ENCODE results near the gene ORC1.
"Not testable (repeated sequence)": the region's sequence is repeated elsewhere in the genome, so short reads cannot be mapped to it uniquely, and the experiment has no call there.

ORC1 gene

DNA sequence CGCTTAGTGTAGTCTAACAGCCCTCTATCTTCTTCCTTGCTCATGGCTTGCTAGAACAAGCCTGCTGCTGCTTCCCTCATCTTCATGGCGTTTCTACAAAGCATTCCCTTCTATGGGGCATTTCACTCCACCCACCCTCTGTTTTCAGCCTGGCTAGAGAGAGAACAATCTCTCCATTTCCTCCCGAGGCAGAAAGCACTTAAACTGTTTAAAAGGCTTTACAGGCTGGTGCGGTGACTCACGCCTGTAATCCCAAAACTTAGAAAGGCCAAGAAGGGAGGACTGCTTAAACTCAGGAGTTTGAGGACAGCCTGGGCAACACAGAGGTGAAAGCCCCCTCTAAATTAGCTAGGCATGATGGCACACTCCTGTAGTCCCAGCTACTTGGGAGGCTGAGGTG lies 17.8 kb downstream of the ORC1 start:
- no peak for DNase-seq (ENCODE audit: low read depth, low spot score)

GRCh38 chr1:52385376-52385775 lies 18.8 kb downstream of the ORC1 start:
- no peak for DNase-seq (ENCODE audit: low read depth, low spot score)

- DNase-seq (ENCODE audit: low read depth, low spot score), result not testable (repeated sequence)
Measured at GRCh38 chr1:52369851-52370250, 34.4 kb downstream of the ORC1 start.

GRCh38 chr1:52368383-52369172 lies 35.6 kb downstream of the ORC1 start:
- DNase-seq (ENCODE audit: low read depth, low spot score), result no peak

DNA sequence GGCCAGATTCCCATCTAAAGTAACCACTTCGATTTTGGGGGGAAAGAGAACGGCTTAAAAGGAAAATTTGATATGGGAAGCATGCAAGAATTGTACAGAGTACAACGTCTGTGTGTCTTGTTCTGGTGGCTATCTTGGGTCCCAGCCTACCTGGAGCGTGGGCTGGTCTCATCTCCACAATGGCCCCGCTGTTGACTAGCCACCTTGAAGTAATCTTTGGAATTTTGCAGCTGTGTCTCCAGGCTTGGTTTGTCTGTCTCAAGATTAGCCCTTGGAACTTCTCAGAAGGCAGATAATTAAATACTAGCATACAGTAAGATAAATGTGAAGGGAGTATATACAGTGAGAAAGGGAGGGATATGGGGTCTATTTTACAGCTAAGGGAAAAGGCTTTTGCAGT lies 37.0 kb downstream of the ORC1 start:
- no peak for DNase-seq (ENCODE audit: low read depth, low spot score)

DNA sequence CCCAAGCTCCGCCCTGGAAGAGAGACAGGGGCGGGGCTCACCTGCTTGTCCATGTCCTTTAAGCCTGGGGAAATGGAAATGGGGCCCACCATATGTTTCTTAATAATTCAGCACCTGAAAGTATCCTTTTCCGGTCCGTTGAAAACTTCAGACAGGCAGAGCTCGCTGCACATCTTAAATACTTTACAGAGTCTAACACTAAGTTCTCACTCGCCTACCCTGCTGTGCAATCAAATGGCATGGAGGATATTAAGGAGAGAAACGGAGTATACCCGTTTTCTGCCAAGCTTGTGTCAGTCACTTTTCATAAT lies 37.8 kb downstream of the ORC1 start:
- no peak for DNase-seq (ENCODE audit: low read depth, low spot score)

DNA sequence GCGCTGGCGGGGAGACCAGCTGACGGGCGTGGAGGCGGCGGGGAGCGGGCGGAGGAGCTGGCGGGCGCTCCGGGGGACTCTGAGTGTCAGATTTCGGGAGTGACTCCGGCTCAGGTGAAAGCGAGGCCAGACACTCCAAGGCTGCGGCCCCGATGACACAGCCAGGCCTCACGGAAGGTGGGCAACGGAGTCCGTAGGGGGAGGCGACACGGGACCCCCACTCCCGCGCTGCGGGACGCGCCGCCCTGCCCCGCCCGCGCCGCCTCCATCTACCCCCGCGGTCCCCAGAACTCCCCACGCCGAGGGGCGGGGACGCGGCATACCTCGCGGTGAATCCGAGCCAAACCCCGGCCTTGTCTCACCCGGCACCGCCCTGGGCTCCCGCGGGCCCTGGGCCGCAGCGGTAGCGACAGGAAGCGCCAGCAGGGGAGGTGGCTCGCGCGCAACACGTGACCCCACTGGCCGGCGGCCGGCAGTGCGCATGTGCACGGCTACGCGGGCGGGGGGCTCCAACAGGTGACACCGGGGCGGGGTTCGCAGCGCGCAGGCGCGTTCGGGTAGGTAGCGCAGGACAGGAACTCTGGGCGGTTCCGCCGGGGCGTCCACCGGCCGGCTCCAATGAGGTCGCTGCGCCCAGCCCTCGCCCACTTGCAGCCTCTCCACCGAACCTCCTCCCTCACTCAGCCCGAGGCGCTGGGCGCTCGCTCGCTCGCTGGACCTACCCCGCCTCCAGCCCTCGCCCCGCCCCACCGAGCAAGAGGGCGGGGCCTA lies 38.3 kb downstream of the ORC1 start, which contains the start of gene CC2D1B:
TSS of gene CC2D1B (minus strand) at position 460 of the 771 bp plus-strand sequence. CDS start 1,585 bp downstream, outside the sequence.
- peak; percentile 97 for DNase-seq (ENCODE audit: low read depth, low spot score)

- no peak for DNase-seq (ENCODE audit: low read depth, low spot score)
Measured at GRCh38 chr1:52365071-52365745, 39.0 kb downstream of the ORC1 start.

GRCh38 chr1:52364235-52364839 lies 39.9 kb downstream of the ORC1 start:
- DNase-seq (ENCODE audit: low read depth, low spot score), result no peak

DNA sequence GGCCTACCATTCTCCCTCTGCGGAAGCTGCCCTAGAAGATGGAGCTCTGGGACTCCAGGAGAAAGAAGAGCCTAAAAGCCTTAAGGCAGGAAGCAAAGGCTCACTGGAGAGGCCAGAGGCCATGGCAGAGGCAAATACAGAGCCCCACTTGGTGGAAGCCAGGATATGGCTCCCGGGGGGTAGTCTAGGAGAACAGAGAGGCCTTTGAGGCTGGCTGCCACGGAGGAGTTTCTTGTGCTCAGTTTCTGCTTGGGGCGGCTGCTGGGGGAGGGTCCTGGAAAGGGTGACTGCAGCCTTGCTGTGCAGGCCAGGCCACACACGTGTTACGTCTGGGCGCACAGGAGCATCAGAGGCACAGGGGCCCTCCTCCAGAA lies 43.6 kb downstream of the ORC1 start:
- no peak for DNase-seq (ENCODE audit: low read depth, low spot score)

- no peak for DNase-seq (ENCODE audit: low read depth, low spot score)
Measured at GRCh38 chr1:52359676-52360594, 44.3 kb downstream of the ORC1 start.

DNA sequence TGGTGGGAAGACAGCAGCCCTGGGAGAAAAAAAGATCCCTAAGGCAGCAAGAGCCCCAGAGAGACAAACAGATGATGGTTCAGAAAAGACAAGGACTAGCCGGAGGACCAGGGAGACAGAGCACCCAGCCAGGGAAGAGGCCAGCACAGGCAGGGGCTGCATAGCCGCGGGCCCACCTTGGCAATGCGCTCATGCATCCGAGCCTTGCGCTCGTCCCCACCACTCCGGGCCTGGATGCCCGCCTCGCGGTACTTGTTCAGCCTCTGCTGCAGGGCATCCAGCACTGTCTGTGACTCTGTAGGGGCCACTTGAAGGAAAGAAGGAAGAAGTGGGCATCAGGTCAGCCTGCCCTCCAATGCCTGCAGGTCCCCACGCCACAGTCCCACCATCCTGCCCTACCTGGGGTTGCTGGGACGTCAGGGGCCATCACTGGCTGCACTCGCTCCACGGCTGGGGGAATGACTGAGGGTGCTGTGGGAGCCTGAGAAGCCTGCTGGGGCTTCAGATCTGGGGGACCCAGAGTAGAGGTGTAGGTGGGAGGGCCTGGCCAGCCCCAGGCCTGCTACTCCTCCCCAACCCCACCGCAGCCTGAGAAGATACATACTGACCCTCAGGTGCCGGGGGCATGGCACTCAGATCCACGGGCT lies 45.2 kb downstream of the ORC1 start:
- no peak for DNase-seq (ENCODE audit: low read depth, low spot score)

GRCh38 chr1:52357397-52357796 lies 46.8 kb downstream of the ORC1 start:
- no peak for DNase-seq (ENCODE audit: low read depth, low spot score)

GRCh38 chr1:52356818-52357355 lies 47.3 kb downstream of the ORC1 start:
- DNase-seq (ENCODE audit: low read depth, low spot score), result no peak

GRCh38 chr1:52355847-52356505 lies 48.2 kb downstream of the ORC1 start:
- DNase-seq (ENCODE audit: low read depth, low spot score), result no peak

DNA sequence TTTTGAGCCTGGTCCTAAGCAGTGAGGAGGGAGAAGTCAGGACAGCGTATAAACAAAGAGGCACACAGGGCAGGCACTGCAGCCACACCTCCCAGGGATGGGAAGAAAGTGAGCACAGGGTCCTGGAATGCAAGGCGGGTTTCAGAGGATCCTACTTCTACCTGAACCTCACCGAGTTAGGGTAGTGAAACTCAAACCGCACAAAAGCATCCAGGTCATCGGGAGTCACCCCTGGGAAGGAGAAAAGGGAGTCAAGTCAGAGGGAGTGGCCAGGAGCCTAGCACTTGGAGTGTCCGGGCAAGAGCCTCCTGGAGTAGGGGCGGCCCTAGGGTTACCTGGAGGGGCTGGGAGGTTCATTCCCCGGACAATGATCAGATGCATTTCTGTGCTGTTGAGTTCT lies 48.8 kb downstream of the ORC1 start:
- DNase-seq (ENCODE audit: low read depth, low spot score), result no peak

DNA sequence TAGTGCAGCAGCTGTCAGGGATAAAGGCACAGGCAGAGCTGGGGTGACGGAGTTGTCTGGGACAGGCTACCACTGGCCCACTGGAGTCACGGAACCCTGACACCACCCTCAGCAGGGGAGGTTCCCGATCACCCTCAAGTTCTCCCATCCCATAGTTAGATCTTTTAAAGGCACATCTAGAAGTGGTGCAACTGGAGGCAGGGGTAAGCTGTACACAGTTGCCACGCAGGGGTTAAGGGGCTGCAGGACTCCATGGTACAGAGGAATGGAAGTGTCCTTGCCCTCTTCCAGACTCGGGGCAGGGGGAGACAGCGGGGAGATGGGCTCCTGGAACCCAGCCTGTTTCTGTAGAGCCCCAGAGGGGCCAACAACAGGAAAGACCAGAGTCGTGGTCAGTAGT lies 51.5 kb downstream of the ORC1 start:
- no peak for DNase-seq (ENCODE audit: low read depth, low spot score)

GRCh38 chr1:52348704-52349300 lies 55.4 kb downstream of the ORC1 start:
- no peak for DNase-seq (ENCODE audit: low read depth, low spot score)

GRCh38 chr1:52346653-52347052 lies 57.6 kb downstream of the ORC1 start:
- no peak for DNase-seq (ENCODE audit: low read depth, low spot score)
